HCT116 (cell line): ENCODE measurements around the gene RNF7. TPM values are rescaled to one million over a fixed set of nuclear protein-coding genes. Genes with fewer than 3 reads are reported as not detected.

Experiments
- ATAC-seq: fragments of 200-7000 bp; cut with Tn5 transposase; 2 replicates; pipeline ENCODE4 v1.9.1; 2020; ENCODE audit warnings: mild to moderate bottlenecking, moderate library complexity
- BruUV-seq: library from RNA; stranded (reverse); fragments of 400-500 nt; replicated peaks from 2 replicates; lab custom pipeline; 2021; lab: Mats Ljungman, UMichigan
- CTCF ChIA-PET: fragments of 300-600 bp; sonication (Branson Sonifier 250); formaldehyde crosslinking; loops from one replicate; lab custom pipeline; 2021; ENCODE audit warnings: antibody characterized with exemption; lab: Charles Lee
- POLR2A ChIA-PET: fragments of 300-600, 350-600 bp; sonication (Branson Sonifier 250); formaldehyde crosslinking; loops from one replicate; lab custom pipeline; 2021; ENCODE audit warnings: antibody characterized with exemption; lab: Charles Lee
- RAD21 ChIA-PET, 2 experiments: fragments of 300-600 bp; sonication (Branson Sonifier 250); formaldehyde crosslinking; loops; one replicate each; lab custom pipeline; 2023; ENCODE audit warnings: low total read pairs in 2 of 2; ENCODE audit not compliant: uncharacterized antibody in 2 of 2, unreplicated experiment in 2 of 2, low non-redundant PET in 1 of 2; lab: Charles Lee
- DNase-seq: peaks from one replicate; pipeline ENCODE4 v3.0.0-alpha.2; 2010; ENCODE audit warnings: low read depth, low spot score
- H2AFZ ChIP-seq: fragments of 200-600 bp; shearing (Covaris generic), sonication (generic); 2 replicates; pipeline ENCODE4 v1.6.1; 2017; ENCODE audit warnings: low read depth, mixed run types, mixed read lengths, antibody characterized with exemption, low read length; ENCODE audit not compliant: poor library complexity, severe bottlenecking
- H3K27ac ChIP-seq: 2 replicates; pipeline ENCODE4 v1.5.1; 2012; ENCODE audit warnings: low read depth, low read length
- H3K27me3 ChIP-seq: fragments of 200-600 bp; sonication (generic); 2 replicates; pipeline ENCODE4 v1.6.1; 2016; ENCODE audit warnings: mixed run types, low read length, mixed read lengths; ENCODE audit not compliant: insufficient read depth
- H3K36me3 ChIP-seq, 2 experiments: fragments of 200-500 bp in 1 of 2; fragments of 200-600 bp in 1 of 2; sonication (Bioruptor generic) in 1 of 2; sonication (generic) in 1 of 2; 2 replicates each; pipeline versions ENCODE4 v1.5.1 to v1.6.1; 2014 to 2016; ENCODE audit warnings: low read length in 2 of 2, inconsistent platforms in 1 of 2, mixed read lengths in 1 of 2, mixed run types in 1 of 2; ENCODE audit not compliant: insufficient read depth in 2 of 2, control insufficient read depth in 1 of 2
- H3K4me1 ChIP-seq, 2 experiments: fragments of 200-600 bp in 1 of 2; sonication (generic) in 1 of 2; 2 replicates each; pipeline versions ENCODE4 v1.5.1 to v1.6.1; 2012 to 2017; ENCODE audit warnings: low read length in 2 of 2, inconsistent platforms in 1 of 2, mild to moderate bottlenecking in 1 of 2, mixed read lengths in 1 of 2, mixed run types in 1 of 2, moderate library complexity in 1 of 2; ENCODE audit not compliant: insufficient read depth in 2 of 2, control insufficient read depth in 1 of 2
- H3K4me2 ChIP-seq: fragments of 200-600 bp; sonication (generic); 2 replicates; pipeline ENCODE4 v1.6.1; 2017; ENCODE audit warnings: mixed run types, low read length, mixed read lengths
- H3K4me3 ChIP-seq, 2 experiments: fragments of 200-600 bp in 1 of 2; sonication (generic) in 1 of 2; replicated peaks in 1 of 2; 2 replicates each; pipeline ENCODE4 v1.5.1; 2011 to 2016; ENCODE audit warnings: low read length in 2 of 2, control low read depth in 1 of 2, low read depth in 1 of 2, mild to moderate bottlenecking in 1 of 2, mixed read lengths in 1 of 2, mixed run types in 1 of 2
- H3K79me2 ChIP-seq: fragments of 200-600 bp; sonication (generic); 2 replicates; pipeline ENCODE4 v1.6.1; 2017; ENCODE audit warnings: mild to moderate bottlenecking, mixed run types, low read length, moderate library complexity, mixed read lengths; ENCODE audit not compliant: insufficient read depth
- H3K9ac ChIP-seq: fragments of 200-600 bp; sonication (generic); 2 replicates; pipeline ENCODE4 v1.6.1; 2016; ENCODE audit warnings: low read length, mixed read lengths
- H3K9me2 ChIP-seq: fragments of 200-600 bp; sonication (generic), shearing (Covaris generic); 2 replicates; pipeline ENCODE4 v1.6.1; 2017; ENCODE audit warnings: mixed run types, mild to moderate bottlenecking, moderate library complexity; ENCODE audit not compliant: insufficient read depth
- H3K9me3 ChIP-seq, 2 experiments: fragments of 200-500 bp in 1 of 2; fragments of 200-600 bp in 1 of 2; sonication (Bioruptor generic) in 1 of 2; sonication (generic) in 1 of 2; 2 replicates each; pipeline ENCODE4 v1.6.1; 2014 to 2017; ENCODE audit warnings: low read length in 2 of 2, mixed read lengths in 2 of 2, inconsistent platforms in 1 of 2, low read depth in 1 of 2, mild to moderate bottlenecking in 1 of 2, mixed run types in 1 of 2, moderate library complexity in 1 of 2; ENCODE audit not compliant: control insufficient read depth in 1 of 2, insufficient read depth in 1 of 2
- H4K20me1 ChIP-seq: fragments of 200-600 bp; sonication (generic), shearing (Covaris generic); 2 replicates; pipeline ENCODE4 v1.6.1; 2017; ENCODE audit warnings: mixed run types, mild to moderate bottlenecking, moderate library complexity; ENCODE audit not compliant: insufficient read depth
- EGR1 ChIP-seq: IDR thresholded peaks from 2 replicates; pipeline ENCODE4 v1.6.1; 2012; ENCODE audit warnings: low read depth
- JUND ChIP-seq: IDR thresholded peaks from 2 replicates; pipeline ENCODE4 v1.6.1; 2012
- POLR2A ChIP-seq: IDR thresholded peaks from 2 replicates; pipeline ENCODE4 v1.7.0; 2011; ENCODE audit warnings: borderline replicate concordance; ENCODE audit not compliant: insufficient read depth, insufficient read length; ENCODE audit errors: extremely low read depth
- RAD21 ChIP-seq: IDR thresholded peaks from 2 replicates; pipeline ENCODE4 v1.6.1; 2012; ENCODE audit warnings: low read depth, mild to moderate bottlenecking
- SRF ChIP-seq: IDR thresholded peaks from 2 replicates; pipeline ENCODE4 v1.6.1; 2012; ENCODE audit warnings: low read depth
- TCF7L2 ChIP-seq: IDR thresholded peaks from 2 replicates; pipeline ENCODE4 v1.7.0; 2011; ENCODE audit warnings: borderline replicate concordance, inconsistent platforms; ENCODE audit not compliant: insufficient read depth, insufficient read length; ENCODE audit errors: extremely low read depth
- YY1 ChIP-seq: IDR thresholded peaks from 2 replicates; pipeline ENCODE4 v1.6.1; 2011; ENCODE audit warnings: low read length, low read depth, moderate library complexity, mild to moderate bottlenecking; ENCODE audit not compliant: insufficient replicate concordance; ENCODE audit errors: extremely low read depth
- intact Hi-C: fragments of 100-400 bp; cut with micrococcal nuclease; formaldehyde crosslinking; loops from 2 replicates; pipeline ENCODE4 v1.10.0; 2022
- total RNA-seq: library from RNA; stranded (reverse); gene quantifications from one replicate; pipeline ENCODE4 v1.2.1, GENCODE V29; 2021; ENCODE audit not compliant: unreplicated experiment
- TF ChIP-seq, protein P1 (sequence below): IDR thresholded peaks from 2 replicates; pipeline ENCODE4 v1.6.1; 2012
- TF ChIP-seq, protein P2 (sequence below), 3 experiments: fragments of 200-600 bp in 1 of 3; sonication (generic) in 1 of 3; IDR thresholded peaks in 2 of 3; conservative IDR thresholded peaks in 1 of 3; 2 replicates each; pipeline ENCODE4 v1.5.1; 2012 to 2017; ENCODE audit warnings: low read depth in 2 of 3, low read length in 2 of 3, antibody characterized with exemption in 1 of 3, borderline replicate concordance in 1 of 3, control low read depth in 1 of 3, mild to moderate bottlenecking in 1 of 3, mixed read lengths in 1 of 3, mixed run types in 1 of 3, moderate library complexity in 1 of 3; ENCODE audit not compliant: insufficient read depth in 1 of 3
- TF ChIP-seq, protein P3 (sequence below): IDR thresholded peaks from 2 replicates; pipeline ENCODE4 v1.6.1; 2012

The RNF7 gene
- total RNA-seq, 1 experiment from 2014 or later: 82.3 TPM

DNA sequence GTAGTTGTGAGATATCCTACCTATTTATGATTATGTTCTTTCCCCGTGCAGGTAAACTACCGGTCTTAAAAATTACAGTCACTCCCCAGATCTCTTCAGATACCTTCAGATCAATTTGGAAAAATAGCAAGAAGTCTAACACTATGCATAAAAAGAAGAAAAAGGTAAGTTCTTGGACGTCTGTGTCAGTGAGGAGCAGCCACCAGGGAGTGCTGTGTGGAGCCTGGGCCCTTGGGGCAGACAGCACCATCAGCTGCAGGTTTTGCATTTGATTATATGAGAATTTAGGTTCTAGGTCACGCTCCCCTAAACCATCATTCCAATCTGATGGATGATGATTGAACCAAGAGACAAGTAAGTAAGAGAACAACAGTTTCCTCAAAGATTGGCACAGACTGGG, 8.9 kb upstream of the RNF7 start:
- ChIA-PET RAD21 (no interaction called here), POLR2A (no interaction called here), CTCF (no interaction called here)
- H4K20me1 ChIP-seq: no peaks in the 10 kb centered on the region
- no peak overlapping the region for H3K27ac ChIP-seq
- BruUV-seq: no TSS peak
- H3K9ac ChIP-seq: no peak overlapping the region
- ATAC-seq (peak; percentile 66), DNase-seq (no peak)
- H2AFZ ChIP-seq: no peak overlapping the region
- H3K36me3 ChIP-seq: no peaks in the 10 kb centered on the region
- H3K9me3 ChIP-seq: no peaks in the 10 kb centered on the region
- no peak overlapping the region for H3K4me2 ChIP-seq
- no peaks in the 10 kb centered on the region for H3K4me1 ChIP-seq
- no peaks in the 10 kb centered on the region for H3K79me2 ChIP-seq
- intact Hi-C loops: no loop called here
- H3K27me3 ChIP-seq: no peaks in the 10 kb centered on the region
- H3K4me3 ChIP-seq: no peak overlapping the region
- TF ChIP-seq SRF: no peak
- TF ChIP-seq, protein P1, sequence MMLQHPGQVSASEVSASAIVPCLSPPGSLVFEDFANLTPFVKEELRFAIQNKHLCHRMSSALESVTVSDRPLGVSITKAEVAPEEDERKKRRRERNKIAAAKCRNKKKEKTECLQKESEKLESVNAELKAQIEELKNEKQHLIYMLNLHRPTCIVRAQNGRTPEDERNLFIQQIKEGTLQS: no peak
- no peak for TF ChIP-seq YY1
- no peak for TF ChIP-seq POLR2A
- TF ChIP-seq EGR1: no peak
- TF ChIP-seq JUND: no peak
- TF ChIP-seq RAD21: peak; percentile 24; the same call in 1 of the 2 replicates
- TF ChIP-seq, protein P2, sequence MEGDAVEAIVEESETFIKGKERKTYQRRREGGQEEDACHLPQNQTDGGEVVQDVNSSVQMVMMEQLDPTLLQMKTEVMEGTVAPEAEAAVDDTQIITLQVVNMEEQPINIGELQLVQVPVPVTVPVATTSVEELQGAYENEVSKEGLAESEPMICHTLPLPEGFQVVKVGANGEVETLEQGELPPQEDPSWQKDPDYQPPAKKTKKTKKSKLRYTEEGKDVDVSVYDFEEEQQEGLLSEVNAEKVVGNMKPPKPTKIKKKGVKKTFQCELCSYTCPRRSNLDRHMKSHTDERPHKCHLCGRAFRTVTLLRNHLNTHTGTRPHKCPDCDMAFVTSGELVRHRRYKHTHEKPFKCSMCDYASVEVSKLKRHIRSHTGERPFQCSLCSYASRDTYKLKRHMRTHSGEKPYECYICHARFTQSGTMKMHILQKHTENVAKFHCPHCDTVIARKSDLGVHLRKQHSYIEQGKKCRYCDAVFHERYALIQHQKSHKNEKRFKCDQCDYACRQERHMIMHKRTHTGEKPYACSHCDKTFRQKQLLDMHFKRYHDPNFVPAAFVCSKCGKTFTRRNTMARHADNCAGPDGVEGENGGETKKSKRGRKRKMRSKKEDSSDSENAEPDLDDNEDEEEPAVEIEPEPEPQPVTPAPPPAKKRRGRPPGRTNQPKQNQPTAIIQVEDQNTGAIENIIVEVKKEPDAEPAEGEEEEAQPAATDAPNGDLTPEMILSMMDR (IDR thresholded peaks at IDR 0.05 in 2 of 3, conservative IDR thresholded peaks at IDR 0.05 in 1 of 3; ENCODE audit: borderline replicate concordance in 1 of 3, insufficient read depth in 1 of 3, low read depth in 2 of 3, low read length in 2 of 3): peak in 2 of 3 experiments; percentile 52 to 56; a peak in 4 of 6 replicates
- TF ChIP-seq, protein P3, sequence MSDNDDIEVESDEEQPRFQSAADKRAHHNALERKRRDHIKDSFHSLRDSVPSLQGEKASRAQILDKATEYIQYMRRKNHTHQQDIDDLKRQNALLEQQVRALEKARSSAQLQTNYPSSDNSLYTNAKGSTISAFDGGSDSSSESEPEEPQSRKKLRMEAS: no peak
- TF ChIP-seq TCF7L2: no peak
- H3K9me2 ChIP-seq: no peaks in the 10 kb centered on the region
